SK-N-SH treated with all-trans-retinoic acid at 6 μM for 48 hours (cell line): ENCODE data around the gene CDK4.

Experiments used
- ARNTL ChIP-seq: fragments of 450-650 bp; formaldehyde crosslinking; IDR thresholded peaks from 2 replicates; pipeline ENCODE4 v1.5.0; 2020; ENCODE audit warnings: low read depth, mild to moderate bottlenecking, moderate library complexity, borderline replicate concordance
- ISL1 ChIP-seq: fragments of 250-450 bp; sonication (Bioruptor Pico); IDR thresholded peaks from 2 replicates; pipeline ENCODE4 v2.1.2; 2022; ENCODE audit warnings: mild to moderate bottlenecking, moderate library complexity
- OSR1 ChIP-seq: fragments of 250-450 bp; sonication (Bioruptor Pico); IDR thresholded peaks from 2 replicates; pipeline ENCODE4 v1.8.0; 2022; ENCODE audit warnings: moderate library complexity, mild to moderate bottlenecking, inconsistent platforms
- PATZ1 ChIP-seq: fragments of 250-450 bp; sonication (Bioruptor Pico); IDR thresholded peaks from 2 replicates; pipeline ENCODE4 v1.8.0; 2020; ENCODE audit warnings: mild to moderate bottlenecking, moderate library complexity, borderline replicate concordance
- POU6F1 ChIP-seq: fragments of 250-450 bp; sonication (Bioruptor Pico); IDR thresholded peaks from 2 replicates; pipeline ENCODE4 v1.8.0; 2021; ENCODE audit warnings: low read depth, mild to moderate bottlenecking, moderate library complexity, borderline replicate concordance
- RARB ChIP-seq: fragments of 250-450 bp; sonication (Bioruptor Pico); IDR thresholded peaks from 2 replicates; pipeline ENCODE4 v1.8.0; 2021; ENCODE audit warnings: mild to moderate bottlenecking, moderate library complexity
- SNAI2 ChIP-seq: fragments of 250-450 bp; sonication (Bioruptor Pico); IDR thresholded peaks from 2 replicates; pipeline ENCODE4 v1.5.0; 2020; ENCODE audit warnings: mild to moderate bottlenecking, moderate library complexity
- ZFP3 ChIP-seq: fragments of 250-450 bp; sonication (Bioruptor Pico); IDR thresholded peaks from 2 replicates; pipeline ENCODE4 v1.5.0; 2020; ENCODE audit warnings: mild to moderate bottlenecking, moderate library complexity
- ZFP30 ChIP-seq: fragments of 450-650 bp; formaldehyde crosslinking; IDR thresholded peaks from 2 replicates; pipeline ENCODE4 v1.5.0; 2022; ENCODE audit warnings: mild to moderate bottlenecking, moderate library complexity
- TF ChIP-seq, protein P1 (sequence below): fragments of 250-450 bp; sonication (Bioruptor Pico); IDR thresholded peaks from 2 replicates; pipeline ENCODE4 v1.5.1; 2021; ENCODE audit warnings: mild to moderate bottlenecking, moderate library complexity
- TF ChIP-seq, protein P2 (sequence below): fragments of 250-450 bp; sonication (Bioruptor Pico); IDR thresholded peaks from 2 replicates; pipeline ENCODE4 v1.5.0; 2020; ENCODE audit warnings: mild to moderate bottlenecking, moderate library complexity

DNA sequence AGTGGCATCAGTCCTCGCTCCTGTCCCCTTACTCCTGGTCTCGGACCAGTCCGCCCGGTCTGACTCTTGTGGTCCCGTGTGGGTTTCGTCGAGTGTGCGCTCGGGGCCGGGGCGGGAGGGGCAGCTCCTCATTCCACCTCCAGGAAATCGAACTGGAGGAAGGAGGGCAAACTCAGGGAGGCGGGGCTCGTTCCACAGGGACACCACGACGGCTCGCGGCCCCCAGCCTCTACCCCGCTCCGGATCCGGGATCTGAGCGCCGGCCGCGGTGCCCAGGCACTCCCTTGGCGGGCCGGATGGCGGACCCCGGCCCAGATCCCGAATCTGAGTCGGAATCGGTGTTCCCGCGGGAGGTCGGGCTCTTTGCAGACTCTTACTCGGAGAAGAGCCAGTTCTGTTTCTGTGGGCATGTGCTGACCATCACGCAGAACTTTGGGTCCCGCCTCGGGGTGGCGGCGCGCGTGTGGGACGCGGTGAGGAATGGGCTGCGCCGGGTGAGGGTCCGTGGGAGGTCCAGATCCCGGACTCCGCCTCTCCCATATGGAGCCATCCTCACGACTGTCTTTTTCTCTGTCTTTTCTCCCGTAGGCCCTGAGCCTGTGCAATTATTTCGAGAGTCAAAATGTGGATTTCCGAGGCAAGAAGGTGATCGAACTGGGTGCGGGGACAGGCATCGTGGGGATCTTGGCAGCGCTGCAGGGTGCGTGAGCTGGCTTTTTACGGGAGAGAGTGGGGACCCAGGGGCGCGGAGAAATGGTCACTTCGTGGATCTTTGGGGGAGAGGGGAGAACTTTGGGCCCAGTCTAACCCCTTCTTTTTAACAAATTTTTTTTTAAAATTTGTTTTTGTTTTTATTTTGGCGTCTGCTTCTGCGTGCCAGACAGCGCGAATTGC is 20.6 kb upstream of the CDK4 start, which contains the start of gene EEF1AKMT3:
- TF ChIP-seq ARNTL (CRISPR knock-in tag) = no peak
- no peak for TF ChIP-seq OSR1 (CRISPR knock-in tag)
- no peak for TF ChIP-seq PATZ1
- TF ChIP-seq ISL1 (CRISPR knock-in tag) = no peak
- TF ChIP-seq, protein P1, sequence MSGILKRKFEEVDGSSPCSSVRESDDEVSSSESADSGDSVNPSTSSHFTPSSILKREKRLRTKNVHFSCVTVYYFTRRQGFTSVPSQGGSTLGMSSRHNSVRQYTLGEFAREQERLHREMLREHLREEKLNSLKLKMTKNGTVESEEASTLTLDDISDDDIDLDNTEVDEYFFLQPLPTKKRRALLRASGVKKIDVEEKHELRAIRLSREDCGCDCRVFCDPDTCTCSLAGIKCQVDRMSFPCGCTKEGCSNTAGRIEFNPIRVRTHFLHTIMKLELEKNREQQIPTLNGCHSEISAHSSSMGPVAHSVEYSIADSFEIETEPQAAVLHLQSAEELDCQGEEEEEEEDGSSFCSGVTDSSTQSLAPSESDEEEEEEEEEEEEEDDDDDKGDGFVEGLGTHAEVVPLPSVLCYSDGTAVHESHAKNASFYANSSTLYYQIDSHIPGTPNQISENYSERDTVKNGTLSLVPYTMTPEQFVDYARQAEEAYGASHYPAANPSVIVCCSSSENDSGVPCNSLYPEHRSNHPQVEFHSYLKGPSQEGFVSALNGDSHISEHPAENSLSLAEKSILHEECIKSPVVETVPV (CRISPR knock-in tag) = no peak
- TF ChIP-seq, protein P2, sequence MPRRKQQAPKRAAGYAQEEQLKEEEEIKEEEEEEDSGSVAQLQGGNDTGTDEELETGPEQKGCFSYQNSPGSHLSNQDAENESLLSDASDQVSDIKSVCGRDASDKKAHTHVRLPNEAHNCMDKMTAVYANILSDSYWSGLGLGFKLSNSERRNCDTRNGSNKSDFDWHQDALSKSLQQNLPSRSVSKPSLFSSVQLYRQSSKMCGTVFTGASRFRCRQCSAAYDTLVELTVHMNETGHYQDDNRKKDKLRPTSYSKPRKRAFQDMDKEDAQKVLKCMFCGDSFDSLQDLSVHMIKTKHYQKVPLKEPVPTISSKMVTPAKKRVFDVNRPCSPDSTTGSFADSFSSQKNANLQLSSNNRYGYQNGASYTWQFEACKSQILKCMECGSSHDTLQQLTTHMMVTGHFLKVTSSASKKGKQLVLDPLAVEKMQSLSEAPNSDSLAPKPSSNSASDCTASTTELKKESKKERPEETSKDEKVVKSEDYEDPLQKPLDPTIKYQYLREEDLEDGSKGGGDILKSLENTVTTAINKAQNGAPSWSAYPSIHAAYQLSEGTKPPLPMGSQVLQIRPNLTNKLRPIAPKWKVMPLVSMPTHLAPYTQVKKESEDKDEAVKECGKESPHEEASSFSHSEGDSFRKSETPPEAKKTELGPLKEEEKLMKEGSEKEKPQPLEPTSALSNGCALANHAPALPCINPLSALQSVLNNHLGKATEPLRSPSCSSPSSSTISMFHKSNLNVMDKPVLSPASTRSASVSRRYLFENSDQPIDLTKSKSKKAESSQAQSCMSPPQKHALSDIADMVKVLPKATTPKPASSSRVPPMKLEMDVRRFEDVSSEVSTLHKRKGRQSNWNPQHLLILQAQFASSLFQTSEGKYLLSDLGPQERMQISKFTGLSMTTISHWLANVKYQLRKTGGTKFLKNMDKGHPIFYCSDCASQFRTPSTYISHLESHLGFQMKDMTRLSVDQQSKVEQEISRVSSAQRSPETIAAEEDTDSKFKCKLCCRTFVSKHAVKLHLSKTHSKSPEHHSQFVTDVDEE (CRISPR knock-in tag) = no peak
- TF ChIP-seq POU6F1 (CRISPR knock-in tag) = no peak
- TF ChIP-seq ZFP3 (CRISPR knock-in tag) = no peak
- TF ChIP-seq RARB = no peak
- TF ChIP-seq ZFP30 (CRISPR knock-in tag) = no peak
- TF ChIP-seq SNAI2 = no peak
